IPS DF 4.7 (cell line): ENCODE results near the gene CEP72.

Source experiments
- DNase-seq: peaks from one replicate; pipeline ENCODE4 v3.0.0-alpha.2; 2013; ENCODE audit warnings: low spot score; ENCODE audit errors: extremely low read depth

Gene CEP72

DNA sequence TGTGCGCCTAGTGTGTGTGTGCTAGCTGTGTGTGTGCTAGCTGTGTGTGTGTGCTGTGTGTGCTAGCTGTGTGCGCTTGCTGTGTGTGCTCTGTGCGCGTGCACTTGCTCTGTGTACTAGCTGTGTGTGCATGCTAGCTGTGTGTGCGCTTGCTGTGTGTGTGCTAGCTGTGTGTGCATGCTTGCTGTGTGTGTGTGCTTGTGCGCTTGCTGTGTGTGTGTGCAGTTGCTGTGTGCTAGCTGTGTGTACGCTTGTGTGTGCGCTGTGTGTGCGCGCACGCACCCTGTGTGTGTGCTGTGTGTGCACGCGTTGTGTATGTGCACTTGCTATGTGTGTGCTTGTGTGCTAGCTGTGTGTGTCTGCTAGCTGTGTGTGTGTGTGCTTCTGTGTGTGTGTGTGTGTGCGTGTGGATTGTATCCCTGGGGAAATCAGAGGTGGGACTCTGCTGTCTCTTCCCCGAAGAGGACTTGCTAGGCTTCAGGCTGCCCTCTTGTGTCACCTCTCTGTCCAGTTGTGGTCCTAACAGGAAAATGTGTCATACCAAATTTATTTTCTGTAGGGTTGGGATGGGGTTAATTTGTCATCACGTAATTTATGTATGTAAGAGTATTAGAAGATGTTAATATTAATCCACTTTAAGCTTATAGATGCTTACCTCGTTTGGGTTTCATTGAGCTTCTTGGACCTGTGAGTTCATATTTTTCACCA lies 42.1 kb downstream of the CEP72 start:
- DNase-seq, result no peak

DNA sequence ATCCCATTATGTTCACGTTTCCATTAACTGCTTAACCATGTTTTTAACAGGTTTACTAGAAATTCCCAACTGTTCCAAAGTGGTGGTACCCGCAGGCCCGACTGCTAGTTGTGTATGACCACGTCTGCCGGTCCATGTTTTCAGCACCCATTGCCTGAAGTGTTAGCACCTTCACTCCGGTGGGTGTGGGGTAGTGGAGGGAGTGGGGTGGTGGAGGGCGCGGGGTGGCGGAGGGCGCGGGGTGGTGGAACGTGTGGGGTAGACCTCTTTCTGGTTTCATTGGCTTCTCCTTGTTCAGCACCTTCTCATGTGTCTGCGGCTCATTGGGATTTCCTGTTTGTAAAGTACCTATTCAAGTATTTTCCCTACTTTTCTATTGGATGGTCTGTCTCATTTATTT lies 43.3 kb downstream of the CEP72 start:
- no peak for DNase-seq

DNA sequence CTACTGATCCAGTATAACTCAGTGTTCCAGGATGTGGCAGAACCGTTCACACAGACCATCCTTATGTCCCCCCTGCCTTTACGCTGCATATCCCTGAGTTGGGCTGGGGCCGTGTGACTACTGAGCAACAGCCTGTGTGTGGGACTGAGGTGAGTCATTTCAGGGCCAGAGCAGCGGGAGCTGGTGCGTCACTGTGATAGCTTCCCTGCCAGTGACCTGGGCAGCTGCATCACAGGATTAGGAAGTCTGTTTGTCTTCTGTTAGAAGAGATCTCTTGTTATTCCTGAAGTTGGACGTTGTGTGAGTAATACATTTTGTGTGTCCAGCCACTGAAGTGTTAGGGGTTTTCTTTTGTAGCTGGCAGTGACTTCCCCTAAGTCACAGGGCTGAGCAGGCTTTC lies 45.4 kb downstream of the CEP72 start:
- no peak for DNase-seq

DNA sequence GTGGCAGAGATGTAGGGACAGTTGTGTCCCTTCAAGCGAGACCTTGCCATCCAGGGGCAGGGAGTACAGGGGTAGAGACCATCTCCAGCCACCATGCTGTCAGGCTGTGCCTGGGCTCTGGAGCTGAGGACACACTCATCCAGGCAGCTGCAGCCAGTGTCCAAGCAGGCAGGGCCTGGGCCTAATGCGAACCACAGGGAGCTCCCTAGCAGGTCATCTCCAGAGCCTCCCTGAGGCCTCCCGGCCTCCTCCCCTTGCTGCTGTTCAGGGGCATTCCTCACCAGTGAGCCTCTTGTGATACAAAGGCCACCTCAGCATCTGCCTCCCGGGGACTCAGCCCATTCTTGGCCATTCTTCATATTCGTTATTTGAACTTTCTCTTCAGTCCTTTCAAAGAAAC lies 46.0 kb downstream of the CEP72 start:
- DNase-seq, result no peak

DNA sequence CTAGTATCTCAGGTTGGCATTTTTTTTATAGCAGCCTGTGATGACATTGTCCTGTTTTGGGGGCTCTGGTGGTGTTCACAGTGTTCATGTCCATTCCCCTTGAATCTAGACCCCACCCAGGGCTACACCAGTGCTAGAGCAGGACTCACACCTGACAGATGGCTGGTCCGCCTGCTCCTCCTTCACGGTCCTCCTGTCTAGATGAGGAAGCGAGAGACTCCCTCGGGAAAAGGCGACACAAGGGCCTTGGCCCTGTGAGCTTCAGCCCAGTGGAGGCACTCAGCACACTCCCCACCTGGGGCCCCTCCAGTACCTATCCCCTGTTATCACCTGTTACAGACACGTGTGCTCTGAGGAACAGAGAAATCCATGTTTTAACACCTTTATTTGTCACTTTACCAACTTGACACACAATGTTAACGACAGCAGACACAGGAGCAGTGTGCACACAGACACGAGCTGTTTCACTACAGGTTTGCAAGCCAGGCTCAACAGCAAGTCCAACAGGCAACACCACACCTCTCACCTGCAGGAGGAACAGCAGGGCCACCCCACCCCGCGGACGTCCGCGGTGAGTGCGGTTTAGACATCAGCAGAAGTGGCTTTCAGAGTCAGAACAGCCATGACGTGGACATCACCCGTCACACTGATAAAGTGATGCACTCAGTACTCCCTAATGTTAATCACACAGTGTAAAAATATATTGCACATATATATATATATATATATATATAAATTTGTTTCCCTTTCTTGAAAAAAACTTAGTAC lies 47.5 kb downstream of the CEP72 start:
- no peak for DNase-seq

DNA sequence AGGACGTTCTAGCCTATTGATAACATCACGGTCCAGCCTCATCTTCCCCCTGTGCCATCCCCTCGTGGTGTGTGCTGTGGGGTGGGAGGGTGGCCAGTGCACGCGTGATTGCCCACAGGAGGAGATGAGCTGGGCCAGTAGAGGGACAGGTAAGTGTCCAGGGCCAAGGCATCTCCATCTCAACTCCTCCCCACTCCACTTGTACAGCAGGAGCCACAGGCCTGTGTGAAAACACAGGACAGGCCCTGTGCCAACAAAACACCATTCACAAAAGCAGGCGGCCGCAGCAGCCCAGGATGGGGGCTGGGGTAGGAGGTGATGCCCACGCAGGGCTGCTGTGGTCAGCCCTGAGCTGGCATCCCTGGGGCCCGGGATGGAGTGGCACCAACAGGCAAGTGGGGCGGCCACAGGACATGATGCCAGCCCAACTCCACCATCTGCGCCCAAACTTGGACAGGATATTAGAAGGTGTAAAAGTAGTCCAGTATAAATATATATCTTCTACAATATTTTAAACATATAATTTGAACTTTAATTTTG lies 48.4 kb downstream of the CEP72 start:
- no peak for DNase-seq

DNA sequence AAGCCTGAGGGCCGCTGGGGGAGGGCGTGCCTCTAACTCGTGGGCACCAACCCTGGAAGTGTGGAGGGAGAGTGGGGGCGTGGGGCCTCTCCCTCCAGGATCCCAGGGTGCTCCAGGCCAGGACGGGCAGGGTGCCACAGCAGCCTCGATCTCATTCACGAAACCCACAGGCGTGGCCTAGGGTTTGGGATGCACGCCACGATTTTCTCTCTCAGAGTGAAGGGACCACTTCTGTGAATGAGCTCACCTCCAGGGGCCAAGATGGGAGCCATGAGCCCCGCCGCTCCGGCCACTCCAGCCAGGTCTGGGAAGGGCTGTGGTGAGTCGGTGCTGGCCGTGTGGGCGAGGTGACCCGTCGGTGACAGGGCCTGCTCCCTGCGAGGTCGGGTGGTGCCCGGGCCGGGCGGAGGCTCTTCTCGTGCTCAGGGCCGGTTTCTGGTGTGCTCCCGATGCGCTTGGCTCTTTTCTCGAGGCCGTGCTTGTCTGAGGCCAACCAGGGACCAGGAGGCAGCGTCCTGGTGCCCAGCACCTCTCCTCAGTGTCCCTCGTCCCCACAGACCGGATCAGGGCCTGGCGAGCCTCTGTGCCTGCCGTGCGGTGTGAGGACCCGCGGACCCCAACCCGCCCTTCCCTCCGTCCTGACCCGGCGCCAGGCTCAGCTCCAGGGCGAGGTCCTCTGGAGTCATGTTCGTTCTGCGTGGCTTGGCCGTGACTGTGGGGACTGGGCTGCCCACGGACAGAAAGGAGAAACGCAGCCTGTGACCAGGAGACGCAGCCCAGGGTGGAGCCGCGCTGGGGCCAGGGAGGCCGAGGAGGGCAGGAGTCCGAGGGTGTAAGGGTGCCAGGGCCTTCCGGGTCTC lies 50.0 kb downstream of the CEP72 start:
- no peak for DNase-seq

DNA sequence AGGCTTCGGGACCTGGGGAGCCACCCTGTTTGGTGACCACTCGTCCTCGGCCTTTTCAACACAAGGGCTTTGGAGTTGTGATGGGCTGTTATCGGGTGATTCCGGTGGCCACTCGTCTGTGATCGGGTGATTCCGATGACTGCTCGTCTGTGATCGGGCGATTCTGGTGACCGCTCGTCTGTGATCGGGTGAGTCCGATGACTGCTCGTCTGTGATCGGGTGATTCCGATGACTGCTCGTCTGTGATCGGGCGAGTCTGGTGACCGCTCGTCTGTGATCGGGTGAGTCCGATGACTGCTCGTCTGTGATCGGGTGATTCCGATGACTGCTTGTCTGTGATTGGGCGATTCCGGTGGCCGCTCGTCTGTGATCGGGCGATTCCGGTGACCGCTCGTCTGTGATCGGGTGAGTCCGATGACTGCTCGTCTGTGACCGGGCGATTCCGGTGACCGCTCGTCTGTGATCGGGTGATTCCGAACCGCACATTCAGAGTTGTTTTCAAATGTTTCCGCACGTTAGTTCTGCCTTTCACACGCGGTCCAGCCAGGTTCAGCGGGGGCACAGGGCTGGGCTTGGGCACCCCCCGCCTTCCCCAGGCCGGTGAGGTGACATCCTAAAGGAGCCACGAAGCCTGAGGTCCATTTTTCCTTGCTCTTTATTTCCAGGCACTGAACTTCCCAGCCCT lies 50.8 kb downstream of the CEP72 start:
- DNase-seq, result no peak

DNA sequence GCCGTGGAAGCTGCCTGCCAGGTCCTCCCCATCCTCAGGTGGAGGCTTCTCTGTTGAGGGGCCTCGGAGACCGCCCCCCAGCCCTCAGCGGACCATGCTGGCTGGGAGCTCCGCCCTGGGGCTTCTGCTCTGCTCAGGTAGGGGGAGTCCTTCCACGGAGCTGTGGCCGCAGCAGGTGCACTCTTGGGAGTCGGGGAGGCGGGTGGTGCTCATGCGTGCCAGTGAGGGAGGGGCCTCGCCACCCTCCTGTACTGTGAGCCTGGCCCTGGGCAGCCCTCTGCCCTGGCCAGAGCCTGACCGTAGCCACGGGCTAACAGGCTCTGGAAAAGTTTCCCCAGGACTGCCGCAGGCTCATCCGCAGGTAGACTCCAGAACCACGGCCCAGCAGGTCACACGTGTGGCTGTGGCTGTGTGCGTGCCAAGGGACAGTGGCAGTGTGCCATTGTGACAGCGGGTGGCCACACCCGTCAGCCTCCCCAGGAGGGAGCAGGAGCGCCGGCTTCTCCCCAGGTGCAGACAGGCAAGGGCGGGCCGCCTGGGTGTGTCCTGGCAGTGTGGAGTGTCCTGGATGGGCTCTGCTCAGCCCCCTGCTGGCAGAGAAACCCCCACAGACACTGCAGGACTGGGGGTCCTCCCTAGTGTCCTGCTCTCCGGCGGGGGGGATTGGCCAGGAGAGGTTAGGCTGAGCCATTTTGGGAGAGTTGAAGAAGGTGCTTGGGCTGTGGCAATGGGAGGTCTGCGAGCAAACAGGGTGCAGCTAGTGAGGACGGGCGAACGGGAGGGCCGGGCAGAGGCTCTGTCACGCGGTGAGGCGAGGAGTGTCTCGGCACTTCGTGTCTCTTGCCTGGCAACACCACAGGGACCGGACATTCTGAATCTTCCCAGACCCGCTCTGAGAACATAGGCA lies 51.5 kb downstream of the CEP72 start:
- DNase-seq, result no peak

DNA sequence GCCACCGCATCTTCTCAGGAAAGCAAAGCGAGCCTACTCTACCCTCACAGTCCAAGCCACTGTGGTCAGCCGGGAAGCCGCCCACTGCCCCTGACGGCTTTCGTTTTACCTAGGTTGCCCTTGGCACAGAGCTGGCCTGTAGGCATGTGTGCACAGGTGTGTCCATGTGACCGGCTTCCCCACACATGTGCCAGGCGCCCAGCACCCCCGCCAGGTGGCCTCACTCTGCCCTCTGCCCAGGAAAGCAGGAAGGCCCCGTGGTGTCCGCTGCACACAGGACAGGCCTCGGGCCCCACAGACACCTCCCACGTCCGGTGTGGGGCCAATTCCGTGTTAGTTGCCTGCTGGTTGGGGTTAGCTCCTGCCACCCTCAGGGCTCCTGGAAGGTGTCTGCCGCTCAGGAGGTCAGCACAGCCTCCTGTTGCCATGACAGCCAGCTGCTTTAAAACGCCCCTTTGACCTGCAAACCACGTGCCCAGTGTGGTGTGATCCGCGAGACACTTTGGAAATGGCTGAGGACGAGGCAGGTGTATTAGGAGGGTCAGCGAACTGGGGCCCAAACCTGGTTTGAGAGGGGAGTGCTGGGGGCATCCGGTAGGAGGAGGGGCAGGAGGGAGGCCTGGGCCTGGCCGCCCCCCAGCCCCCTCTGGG lies 52.3 kb downstream of the CEP72 start:
- no peak for DNase-seq

DNA sequence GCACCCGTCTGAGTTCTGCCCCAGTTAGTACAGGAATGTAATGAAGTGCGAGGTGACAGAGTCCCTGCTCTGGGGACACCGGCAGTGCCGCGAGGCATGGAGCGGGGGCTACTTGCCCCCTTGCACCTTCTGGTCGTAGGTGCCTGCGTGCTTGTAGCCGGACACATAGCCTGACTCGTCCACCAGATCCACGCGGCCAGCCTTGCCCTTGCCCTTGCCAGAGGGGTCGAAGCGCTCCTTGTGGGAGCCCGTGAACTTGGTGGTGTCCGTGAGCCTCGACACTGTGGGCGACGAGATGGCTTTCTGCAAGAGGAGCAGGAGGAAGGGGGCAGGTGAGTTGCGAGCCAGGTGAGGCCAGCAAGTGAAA lies 52.8 kb downstream of the CEP72 start:
- DNase-seq, result no peak

DNA sequence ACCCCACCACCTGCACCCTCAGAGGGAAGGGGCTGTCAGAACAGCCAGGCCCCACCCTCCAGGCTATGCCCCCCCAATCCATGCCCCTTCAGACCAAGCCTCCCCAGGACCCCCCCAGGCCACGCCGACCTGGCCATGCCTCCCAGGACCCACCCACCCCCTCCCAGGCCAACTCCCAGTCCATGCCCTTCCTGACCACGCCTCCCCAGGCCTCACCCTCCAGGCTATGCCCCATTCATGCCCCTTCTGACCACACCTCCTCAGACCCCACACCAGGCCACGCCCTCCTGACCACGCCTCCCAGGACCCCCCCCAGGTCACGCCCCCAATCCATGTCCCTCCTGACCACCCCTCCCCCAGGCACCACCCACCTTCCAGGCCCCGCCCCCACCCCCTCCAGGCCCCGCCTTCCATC lies 53.4 kb downstream of the CEP72 start:
- no peak for DNase-seq

DNA sequence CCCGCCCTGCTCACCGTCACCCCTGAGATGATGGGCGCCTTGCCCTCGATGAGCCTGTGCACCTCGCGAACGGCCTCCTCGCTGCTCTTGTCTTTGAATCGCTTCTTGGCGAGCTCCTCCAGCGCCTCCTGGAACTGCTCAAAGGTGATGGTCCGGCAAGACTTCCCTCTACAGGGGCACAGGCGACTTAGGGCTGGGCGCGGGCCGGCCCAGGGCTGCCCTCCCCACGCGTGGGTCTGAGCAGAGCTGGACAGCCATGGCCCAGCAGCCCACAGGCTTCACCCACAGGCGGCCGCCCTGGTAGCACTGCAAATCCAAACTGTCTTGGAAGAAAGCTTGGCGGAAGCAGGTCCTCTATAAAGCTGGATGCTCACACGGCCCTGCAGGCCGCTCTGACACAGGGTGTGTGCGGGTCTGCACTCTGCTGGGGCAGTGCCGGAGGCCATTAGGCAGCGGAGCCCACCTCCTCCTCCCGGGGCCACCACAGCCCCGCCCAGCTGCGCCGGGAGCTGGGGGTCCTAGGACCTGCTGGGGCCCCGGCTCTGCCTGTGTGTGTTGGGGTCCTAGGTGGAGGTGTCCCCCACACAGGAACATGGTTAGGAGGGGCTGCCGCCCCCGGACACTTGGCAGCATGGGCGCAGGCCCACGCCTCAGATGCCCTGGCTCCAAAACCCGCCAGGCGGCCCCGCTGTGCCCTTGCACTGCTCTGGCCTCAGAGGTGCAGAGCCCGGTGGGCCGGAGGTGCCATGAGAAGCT lies 54.0 kb downstream of the CEP72 start:
- DNase-seq, result no peak

DNA sequence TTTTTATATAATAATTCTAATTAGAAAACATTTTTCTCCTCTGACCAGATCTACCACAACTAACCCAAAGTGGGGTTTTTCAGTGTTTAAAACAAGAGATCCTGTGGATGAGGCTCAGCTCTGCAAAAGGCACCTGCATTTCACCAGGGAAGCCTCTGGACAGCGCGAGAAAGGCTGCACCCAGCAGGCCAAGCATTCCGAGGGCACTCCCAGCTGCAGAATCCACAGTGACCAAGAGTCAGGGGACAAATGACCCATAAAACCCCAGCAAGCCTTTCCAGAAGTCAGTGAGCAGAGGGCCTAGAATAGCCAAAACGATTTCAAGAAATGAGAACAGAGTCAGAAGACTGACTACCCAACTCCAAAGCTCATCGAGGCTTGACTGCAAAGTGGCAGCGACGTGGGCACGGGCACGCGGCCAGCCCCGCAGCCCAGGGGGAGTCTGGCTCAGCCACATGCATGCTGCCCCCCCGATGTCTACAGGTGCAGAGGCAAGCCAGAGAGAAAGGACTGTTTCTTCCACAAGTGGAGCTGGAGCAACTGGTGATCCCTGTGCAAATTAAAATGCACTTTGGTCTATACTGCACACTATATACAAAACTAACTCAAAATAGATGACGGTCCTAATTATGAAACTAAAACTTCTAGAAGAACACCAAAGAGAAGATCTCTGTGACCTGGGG lies 54.8 kb downstream of the CEP72 start:
- no peak for DNase-seq

DNA sequence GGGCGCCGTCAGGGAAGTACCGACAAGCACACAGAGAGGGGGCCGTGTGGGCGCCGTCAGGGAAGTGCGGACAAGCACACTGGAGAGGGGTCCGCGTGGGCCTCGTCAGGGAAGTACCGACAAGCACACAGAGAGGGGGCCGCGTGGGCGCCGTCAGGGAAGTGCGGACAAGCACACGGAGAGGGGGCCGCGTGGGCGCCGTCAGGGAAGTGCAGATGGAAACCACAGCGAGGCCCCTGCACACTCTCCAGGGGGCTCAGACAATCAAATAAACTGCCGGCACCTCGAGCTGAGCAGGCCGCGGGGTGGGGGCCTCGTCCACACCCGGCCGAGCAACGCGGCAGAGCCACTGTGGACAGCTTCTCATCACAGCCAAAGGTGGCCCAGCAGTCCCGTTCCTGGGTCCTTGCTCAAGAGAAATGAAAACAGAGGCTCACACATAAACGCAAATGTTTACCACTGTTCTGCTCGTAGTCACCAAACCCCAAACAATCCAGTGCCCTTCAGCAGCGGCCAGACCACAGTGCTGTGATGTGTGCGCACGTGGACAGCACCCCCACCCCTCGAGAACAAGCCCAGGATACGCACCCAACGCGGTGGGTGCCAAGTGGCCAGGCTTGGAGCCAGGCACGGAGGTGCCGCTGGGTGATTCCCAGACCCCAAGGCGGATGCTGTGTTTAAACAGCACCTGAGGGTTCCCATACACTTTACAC lies 56.3 kb downstream of the CEP72 start:
- no peak for DNase-seq

DNA sequence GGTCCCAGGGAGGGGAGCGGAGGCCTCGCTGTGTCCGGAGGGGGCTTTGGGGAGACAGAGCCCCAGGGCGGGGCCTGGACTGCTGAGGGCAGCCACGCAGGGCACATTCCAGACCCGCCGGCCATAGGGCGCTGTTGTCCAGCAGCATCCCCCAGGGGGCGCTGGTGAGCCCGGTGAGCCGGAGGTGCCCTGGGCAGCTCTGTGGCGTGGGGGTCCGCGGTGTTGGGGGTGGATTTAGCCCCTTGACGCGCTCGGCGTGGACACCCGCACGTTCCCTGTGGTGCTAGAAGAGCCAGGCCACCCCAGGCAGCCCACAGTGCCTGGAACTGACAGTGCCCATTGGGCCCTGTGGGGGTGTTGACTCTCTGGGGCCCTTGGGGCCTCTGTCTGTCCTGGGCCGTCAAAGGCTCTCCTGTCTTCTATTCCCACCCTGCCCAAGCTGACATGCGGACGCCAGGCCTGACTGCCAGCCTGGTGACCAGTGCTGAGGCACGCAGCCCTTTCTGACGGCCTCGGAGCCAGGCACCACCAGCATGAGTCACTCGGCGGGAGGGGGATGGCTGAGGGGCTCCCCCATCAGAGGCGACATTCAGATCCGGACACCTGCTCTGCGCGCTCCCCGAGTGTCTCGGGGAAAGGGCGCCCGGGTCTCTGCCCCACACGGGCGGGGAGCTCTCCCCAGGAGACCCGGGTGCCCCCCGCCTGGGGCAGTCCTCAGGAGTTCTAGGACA lies 57.1 kb downstream of the CEP72 start:
- no peak for DNase-seq

DNA sequence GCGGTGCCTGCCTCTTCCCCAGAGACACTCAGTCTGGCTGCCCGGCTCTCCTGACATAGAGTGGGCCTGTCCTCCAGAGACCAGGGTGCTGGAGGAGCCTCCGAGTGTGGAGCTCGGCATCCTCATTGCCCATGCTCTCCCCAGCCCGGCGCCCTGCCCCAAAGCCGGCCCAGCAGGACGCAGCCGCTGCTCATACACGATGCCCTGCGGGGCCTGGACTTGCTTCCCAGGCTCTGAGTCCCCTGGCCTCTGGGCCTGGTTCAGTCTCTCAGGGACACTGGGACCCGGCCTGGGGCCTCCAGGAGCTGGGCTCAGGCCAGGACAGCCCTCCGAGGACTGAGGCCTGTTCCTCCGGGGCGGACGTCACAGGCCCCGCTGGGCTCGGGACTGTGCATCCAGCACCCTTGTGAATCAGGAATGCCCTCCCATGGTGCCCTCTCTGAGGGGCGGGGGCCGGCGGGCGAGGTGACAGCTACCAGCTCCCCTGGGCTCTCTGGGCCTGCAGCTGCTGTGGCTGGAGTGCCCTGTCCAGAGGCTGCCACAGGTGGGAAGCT lies 57.8 kb downstream of the CEP72 start:
- DNase-seq, result no peak
